ENCODE measurements around the gene MRPS27. TPM values are rescaled to one million over a fixed set of nuclear protein-coding genes. Genes with fewer than 3 reads are reported as not detected.

Gene MRPS27
- total RNA-seq, 1 experiment from 2014 or later: 88.6 TPM

DNA sequence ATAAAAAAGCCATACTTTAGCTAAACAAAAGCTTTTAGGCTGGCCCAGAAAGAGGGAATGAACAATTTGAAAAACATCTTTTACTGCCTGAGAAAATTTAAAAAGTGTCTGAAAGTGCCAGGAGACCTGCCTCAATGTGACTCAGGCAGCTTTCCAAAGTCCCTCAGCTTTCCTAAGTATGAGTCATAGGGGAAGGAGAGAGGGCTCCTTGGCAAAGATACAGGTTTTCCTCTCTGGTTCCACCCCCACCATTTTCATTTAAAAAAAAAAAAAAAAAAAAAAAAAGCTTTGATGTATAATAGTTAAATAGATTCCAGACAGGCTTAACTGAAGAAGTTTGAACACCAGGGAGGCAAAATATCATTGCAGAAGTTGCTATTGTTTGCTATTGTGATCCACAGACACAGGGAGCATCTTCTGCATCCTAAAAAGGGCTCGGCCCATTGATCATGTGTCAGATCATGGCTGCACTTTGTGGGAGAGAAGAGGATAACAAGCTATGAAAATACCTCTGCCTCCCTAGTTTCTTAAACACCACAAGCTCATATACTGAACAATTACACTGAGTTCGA lies 71.5 kb downstream of the MRPS27 start:
- intact Hi-C loops (cut with micrococcal nuclease; ENCODE audit: unreplicated experiment): no loop called here
- ChIA-PET CTCF (interaction anchor here (0.7 to 1.5 kb wide), 2 partner anchors 32 to 794 kb away, joined by 9 to 10 read pairs; no protein-coding TSS in a partner anchor), POLR2A (ENCODE audit: low non-redundant PET) (no interaction called here)
- no peaks in the 10 kb centered on the region for H3K9me3 ChIP-seq (ENCODE audit: low read depth, low read length, poor library complexity, severe bottlenecking)
- no peak overlapping the region for H3K4me3 ChIP-seq (ENCODE audit: low read depth, low read length, poor library complexity, severe bottlenecking)
- no TSS peak for BruUV-seq (replicated peaks)
- no peaks in the 10 kb centered on the region for H3K27me3 ChIP-seq (replicated peaks; ENCODE audit: insufficient read depth, low read depth, low read length, poor library complexity)
- peaks cover 71% of the 10 kb centered on the region for H3K4me1 ChIP-seq (ENCODE audit: insufficient read depth, low read length, poor library complexity, severe bottlenecking)
- H3K36me3 ChIP-seq (ENCODE audit: insufficient read depth, low read length, poor library complexity, severe bottlenecking): no peaks in the 10 kb centered on the region
- no peak for TF ChIP-seq CTCF (conservative IDR thresholded peaks at IDR 0.05; ENCODE audit: low read depth, low read length)
- peak; percentile 84 for DNase-seq (ENCODE audit: low spot score)
- H3K27ac ChIP-seq (ENCODE audit: low read depth, low read length, poor library complexity, severe bottlenecking): peak overlapping the region; percentile 53

GRCh38 chr5:72246954-72247442 lies 73.0 kb downstream of the MRPS27 start:
- Histone ChIP-seq H3K9me3 (ENCODE audit: low read depth, low read length, poor library complexity, severe bottlenecking) (no peaks in the 10 kb centered on the region), H3K27me3 (replicated peaks; ENCODE audit: insufficient read depth, low read depth, low read length, poor library complexity) (no peaks in the 10 kb centered on the region), H3K27ac (ENCODE audit: low read depth, low read length, poor library complexity, severe bottlenecking) (peak overlapping the region; percentile 11), H3K4me3 (ENCODE audit: low read depth, low read length, poor library complexity, severe bottlenecking) (no peak overlapping the region), H3K36me3 (ENCODE audit: insufficient read depth, low read length, poor library complexity, severe bottlenecking) (no peaks in the 10 kb centered on the region), H3K4me1 (ENCODE audit: insufficient read depth, low read length, poor library complexity, severe bottlenecking) (peaks cover 62% of the 10 kb centered on the region)
- TF ChIP-seq CTCF (conservative IDR thresholded peaks at IDR 0.05; ENCODE audit: low read depth, low read length): no peak
- no peak for TF ChIP-seq EZH2 (IDR thresholded peaks at IDR 0.05; ENCODE audit: borderline replicate concordance, low read depth, low read length, poor library complexity, severe bottlenecking)
- BruUV-seq (replicated peaks): no TSS peak
- intact Hi-C loops (cut with micrococcal nuclease; ENCODE audit: unreplicated experiment): no loop called here
- DNase-seq (ENCODE audit: low spot score): no peak
- ChIA-PET CTCF (no interaction called here), POLR2A (ENCODE audit: low non-redundant PET) (no interaction called here)

GRCh38 chr5:72245951-72246532 lies 74.0 kb downstream of the MRPS27 start:
- H3K27me3 ChIP-seq (replicated peaks; ENCODE audit: insufficient read depth, low read depth, low read length, poor library complexity): no peaks in the 10 kb centered on the region
- CTCF ChIA-PET: interaction anchor here (0.6 kb wide), 1 partner anchor 442 kb away, joined by 3 read pairs; no protein-coding TSS in a partner anchor
- BruUV-seq (replicated peaks): no TSS peak
- H3K9me3 ChIP-seq (ENCODE audit: low read depth, low read length, poor library complexity, severe bottlenecking): no peaks in the 10 kb centered on the region
- intact Hi-C loops (cut with micrococcal nuclease; ENCODE audit: unreplicated experiment): no loop called here
- peaks cover 55% of the 10 kb centered on the region for H3K4me1 ChIP-seq (ENCODE audit: insufficient read depth, low read length, poor library complexity, severe bottlenecking)
- peak overlapping the region; percentile 45 for H3K27ac ChIP-seq (ENCODE audit: low read depth, low read length, poor library complexity, severe bottlenecking)
- DNase-seq (ENCODE audit: low spot score): peak; percentile 67
- POLR2A ChIA-PET (ENCODE audit: low non-redundant PET): no interaction called here
- H3K4me3 ChIP-seq (ENCODE audit: low read depth, low read length, poor library complexity, severe bottlenecking): no peak overlapping the region
- TF ChIP-seq CTCF (conservative IDR thresholded peaks at IDR 0.05; ENCODE audit: low read depth, low read length) (peak; percentile 54), EZH2 (IDR thresholded peaks at IDR 0.05; ENCODE audit: borderline replicate concordance, low read depth, low read length, poor library complexity, severe bottlenecking) (no peak)
- H3K36me3 ChIP-seq (ENCODE audit: insufficient read depth, low read length, poor library complexity, severe bottlenecking): no peaks in the 10 kb centered on the region

Measured in A673 (cell line).